HG02759 (cell line): ENCODE measurements around the gene RNF224.

ENCODE experiments used
- ATAC-seq: cut with Tn5 transposase; IDR thresholded peaks from one replicate; pipeline ENCODE4 v1.9.1; 2021; ENCODE audit warnings: mild to moderate bottlenecking, moderate library complexity; ENCODE audit not compliant: unreplicated experiment

The RNF224 gene

DNA sequence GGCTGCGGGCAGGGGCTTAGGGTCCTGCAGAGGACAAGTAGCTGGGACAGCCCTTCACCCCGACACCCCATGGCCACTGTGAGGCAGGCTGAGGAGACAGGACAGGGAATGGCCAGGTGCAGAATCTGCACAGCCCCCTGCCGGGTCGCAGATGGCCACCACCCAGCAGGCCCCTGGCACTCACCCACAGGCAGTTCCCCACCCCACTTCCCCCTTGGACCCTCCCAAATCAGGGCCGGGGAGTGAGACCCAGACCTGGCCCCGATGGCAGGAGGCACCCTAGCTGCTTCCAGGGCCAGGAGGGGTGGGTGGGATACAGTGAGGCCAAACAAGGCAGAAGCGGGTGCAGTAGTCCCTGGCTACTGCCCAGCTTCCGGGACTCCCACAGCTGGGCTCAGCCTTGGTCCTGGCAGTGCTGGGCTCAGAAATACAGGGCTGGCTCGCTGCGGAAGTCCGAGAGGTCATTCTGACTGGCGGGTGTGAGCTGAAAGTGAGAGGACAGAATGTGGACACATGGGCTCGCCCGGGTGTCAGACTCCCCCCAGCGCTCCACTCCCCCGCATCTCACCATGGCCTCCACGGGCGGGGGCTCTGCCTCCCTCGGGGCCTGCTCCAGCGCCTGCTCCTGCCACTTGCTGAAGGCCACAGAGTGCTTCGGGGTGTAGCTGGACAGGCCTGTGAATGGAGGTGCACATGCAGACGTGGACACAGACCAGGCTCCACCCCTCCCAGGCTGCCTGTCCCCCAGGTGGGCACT is 35.4 kb upstream of the RNF224 start:
- no peak for ATAC-seq

DNA sequence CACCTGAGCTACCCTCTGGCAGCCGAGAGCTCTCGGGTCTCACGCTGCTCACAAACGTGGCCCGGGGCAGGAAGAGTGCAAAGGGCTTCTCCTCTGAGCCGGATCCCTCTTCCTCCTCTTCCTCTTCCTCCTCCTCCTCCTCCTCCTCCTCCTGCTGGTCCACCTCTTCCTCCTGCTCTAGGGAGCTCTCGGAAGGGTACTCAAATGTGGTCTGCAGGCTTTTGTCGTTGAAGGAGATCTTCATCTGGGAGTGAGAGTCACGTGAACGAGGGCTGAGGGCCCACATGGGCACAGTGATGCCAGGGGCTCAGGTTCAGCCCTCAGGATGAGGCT is 34.9 kb upstream of the RNF224 start:
- ATAC-seq = no peak

DNA sequence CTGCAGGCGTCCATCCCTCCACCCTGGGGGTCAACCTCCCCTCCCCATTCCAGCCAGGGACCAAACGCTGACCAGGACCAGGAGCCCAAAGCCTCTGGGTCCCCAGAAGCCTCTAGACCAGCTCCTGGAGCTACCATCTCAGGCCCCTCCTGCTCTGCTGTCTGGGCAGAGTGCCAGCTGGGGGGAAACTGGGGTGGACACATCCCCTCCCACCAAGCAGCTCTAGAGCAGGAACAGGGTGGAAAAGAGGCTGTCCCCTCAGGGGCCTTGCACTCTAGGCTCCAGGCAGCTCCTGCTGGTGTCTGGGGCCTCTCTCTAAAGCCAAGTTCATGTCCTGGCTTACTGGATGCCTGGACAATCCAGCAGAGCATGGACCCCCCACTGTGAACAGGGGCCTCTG is 34.4 kb upstream of the RNF224 start:
- ATAC-seq = no peak

DNA sequence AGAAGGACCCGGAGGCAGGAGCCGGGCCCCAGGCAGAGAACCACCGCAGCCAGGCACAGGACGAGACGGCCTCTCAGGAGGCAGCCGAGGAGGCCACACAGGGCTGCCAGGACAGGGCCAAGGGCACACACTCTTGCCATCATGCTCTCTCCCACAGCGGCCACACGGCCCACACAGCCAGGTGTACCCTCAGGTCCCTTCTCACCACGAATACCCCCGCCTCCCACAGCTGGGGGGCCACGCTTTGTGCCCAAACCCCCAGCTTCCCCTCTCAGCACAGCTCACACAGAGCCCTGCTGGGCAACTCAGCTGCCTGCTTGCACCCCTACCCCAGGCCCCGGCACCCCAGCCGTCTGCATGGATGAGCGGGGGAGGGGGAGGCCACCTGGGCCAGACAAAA is 33.5 kb upstream of the RNF224 start:
- ATAC-seq = no peak

DNA sequence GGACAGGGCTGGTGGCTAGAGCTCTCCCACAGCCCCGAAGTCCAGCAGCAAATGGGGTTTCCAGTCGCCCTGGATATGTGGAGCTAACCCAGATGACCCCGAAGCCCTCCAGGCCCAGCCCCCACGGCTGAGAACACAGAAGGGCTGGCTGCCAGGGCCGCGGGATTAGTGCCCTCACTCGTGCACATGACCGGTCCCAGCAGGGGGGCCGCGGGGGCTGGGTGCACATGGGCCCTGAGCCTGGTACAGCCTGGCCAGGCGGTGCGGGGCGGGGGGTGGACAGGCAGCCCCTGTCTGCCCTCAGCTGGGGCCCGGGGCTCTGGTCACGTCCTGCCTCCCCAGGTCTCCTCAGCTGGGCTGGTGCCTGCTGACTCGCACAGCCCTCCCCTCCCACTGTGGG is 32.9 kb upstream of the RNF224 start:
- ATAC-seq = no peak

DNA sequence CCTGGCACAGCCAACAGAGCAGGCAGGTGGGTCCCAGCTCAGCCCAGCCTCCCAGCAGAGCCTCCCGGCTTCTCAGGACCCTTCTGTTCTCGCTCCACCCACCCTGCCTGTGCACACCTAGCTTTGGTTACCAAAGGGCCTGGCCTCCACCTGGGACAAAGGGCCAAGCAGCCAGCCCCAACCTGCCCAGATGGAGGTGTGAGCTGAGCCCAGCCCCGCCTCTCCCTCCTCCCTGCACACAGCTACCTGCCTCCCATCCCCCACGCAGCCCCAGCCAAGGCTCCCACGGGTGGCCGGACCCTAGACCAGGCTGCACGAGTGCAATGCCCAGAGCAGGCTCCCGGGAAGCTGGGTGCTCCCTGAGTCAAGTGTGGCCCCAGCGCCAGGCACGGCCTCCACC is 32.4 kb upstream of the RNF224 start:
- no peak for ATAC-seq

DNA sequence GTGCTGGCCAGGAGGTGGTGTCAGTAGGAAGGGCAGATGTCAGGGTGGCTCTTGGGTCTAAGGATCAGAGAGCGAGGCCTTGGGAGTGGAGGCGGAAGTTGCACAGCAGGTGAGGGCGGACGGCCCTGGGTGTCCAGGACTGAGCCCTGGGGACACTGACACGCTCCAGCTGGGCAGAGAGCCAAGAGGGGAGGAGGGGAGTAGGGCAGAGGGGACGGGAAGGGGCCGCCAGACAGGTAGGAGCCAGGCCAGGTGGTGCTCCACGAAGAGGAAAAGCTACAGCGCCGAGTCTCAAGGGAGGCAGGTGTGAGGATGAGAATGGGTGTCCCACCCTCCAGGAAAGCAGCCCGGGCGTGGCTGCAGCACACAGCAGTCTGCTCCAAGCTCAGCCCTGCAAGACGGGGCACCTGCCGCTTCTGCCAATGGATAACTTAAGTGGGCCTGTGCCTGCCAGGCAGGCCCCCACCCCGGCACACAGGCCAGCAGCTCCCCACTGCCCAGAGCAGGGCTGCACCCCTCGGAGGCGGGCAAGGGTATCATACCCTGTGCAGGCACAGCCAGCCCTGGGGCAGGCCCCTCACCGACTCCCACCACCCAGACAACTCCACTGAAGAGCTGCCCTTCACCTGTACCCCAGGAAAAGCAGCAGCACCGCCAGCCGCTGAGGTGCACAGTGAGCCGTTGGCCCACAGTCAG is 31.6 kb upstream of the RNF224 start:
- no peak for ATAC-seq

DNA sequence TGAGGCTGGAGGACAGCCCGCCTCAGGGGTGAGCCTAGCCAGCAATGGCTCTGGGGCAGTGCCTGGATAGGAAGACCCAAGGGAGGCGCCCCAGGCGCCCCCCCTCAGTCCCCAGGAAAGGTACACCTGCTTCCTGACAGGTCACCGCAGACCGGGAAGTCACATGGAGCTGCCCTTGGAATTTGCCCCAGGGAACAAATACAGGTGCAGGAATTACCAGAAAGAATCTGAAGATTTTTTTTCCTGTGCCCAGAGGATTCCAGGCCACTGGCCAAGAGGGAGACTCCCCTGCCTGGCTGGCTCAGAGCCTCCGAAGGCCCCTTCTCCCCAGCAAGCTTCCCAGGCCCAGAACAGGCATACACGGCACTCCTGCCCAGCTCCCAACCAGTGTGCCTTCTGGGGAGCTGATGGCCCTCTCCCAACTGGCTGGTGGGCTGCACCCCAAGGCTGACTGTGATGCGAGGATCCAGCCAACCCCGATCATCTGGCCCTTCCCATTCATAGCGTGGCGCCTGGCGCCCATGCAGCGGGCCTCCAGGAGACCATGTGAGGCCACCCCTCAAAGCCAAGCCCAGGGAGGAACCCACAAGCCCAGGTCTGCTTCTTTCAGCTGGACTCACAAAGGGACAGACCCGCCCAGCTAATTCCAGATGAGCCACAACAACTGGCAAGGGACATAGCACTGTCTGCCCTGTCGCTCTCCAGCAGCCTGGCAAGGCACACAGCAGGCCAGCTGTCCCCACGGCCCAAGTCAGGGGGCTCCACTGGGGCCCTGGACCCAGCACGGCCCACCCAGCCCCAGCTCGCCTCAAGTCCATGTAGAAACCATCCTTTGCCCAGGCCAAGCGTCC is 29.0 kb upstream of the RNF224 start:
- ATAC-seq = no peak

DNA sequence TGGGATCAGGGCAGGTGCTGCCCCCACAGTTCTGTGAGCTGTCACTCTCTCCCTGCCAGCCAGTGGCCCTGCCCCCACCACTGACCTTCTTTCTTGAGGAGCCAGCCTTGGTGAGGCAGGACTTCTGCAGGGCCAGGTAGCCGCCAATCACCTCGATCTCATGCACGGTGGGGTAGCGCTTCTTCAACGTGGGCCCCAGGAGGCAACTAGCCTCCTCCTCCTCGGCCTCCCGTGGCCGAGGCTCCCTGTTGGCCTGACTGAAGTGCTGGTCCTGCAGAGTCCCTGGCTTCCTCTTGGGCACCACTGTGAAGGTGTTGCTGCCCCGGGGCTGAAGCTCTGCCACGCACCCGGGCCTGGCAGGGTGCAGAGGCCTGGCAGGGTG is 28.4 kb upstream of the RNF224 start:
- ATAC-seq = no peak

DNA sequence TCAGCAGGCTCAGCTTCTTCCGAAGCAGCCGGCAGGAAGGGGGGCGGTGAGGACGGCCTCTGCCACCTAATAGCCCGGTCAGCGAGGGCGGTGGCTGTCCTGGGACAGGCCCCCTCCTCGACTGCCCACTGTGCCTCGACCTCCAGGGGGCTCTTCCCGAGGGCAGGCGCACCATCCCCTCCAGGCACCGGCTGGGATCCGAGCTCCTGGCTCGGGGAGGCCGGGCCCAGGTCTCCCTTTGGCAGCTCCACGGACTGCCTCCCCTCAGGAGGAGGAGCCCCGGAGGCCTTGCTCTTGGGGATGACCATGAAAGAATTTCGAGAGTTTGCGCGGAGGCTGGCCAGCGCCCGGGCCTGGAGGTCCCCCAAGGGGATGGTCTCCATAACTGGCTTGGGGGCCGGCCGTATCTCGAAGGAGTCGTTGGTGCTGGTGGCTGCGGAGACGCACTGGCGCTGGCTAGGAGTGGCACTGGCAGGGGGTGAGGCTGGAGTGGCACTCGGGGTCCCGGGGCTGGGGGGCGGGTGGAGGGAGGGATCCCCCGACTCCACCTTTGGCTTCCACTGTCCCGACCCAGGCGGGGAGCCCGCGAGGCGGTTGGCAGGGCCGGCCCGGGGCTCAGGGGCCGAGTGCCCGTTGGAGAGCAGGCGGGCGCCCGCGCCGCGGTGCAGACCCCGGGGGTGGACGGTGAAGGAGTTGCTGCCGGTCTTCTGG is 27.7 kb upstream of the RNF224 start:
- no peak for ATAC-seq

DNA sequence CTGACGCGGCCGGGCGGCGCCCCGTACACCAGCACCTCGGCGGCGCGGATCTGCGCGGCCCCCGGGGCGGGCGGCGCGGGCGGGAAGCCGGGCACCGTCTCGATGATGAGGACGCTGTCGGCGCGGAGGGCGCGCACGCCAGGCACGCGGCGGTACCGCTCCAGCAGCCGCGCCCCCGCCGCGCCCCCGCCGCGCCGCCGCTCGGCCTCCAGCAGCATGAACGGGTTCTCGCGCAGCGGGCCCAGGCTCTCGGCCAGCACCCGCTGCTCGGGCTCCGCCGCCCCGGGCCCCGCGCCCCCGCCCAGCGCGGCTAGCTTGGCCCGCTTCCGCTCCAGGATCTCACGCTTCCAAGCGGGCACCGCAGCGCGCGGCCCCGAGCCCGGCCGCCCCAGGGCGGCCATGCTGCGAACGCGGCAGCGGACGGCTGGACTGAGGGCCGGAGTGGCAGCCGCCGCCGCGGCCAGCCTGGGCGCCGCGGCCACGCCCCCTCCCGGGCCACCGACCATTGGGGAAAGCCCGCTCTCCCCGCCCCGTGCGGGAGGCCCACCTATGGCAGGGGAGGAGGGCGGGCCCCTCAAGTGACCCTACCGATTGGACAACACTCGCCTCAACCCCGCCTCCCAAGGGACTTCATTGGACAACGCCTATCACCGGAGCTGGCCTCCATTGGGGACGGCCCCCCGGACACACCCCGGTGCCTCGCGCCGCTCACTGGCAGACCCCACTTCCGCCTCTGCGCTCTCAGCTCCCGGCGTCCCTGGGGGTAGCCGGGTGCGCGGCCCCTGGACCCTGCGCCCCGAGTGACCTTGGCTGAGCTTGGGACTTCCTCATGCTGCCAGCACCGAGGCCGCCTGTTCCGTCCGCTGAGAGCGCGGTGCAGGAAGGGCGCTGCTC is 26.7 kb upstream of the RNF224 start, which contains the start of gene TPRN:
TSS of gene TPRN (minus strand) at position 431 of the 894 bp plus-strand sequence. CDS start at position 401, 30 bp downstream.
- ATAC-seq = peak; percentile 89

DNA sequence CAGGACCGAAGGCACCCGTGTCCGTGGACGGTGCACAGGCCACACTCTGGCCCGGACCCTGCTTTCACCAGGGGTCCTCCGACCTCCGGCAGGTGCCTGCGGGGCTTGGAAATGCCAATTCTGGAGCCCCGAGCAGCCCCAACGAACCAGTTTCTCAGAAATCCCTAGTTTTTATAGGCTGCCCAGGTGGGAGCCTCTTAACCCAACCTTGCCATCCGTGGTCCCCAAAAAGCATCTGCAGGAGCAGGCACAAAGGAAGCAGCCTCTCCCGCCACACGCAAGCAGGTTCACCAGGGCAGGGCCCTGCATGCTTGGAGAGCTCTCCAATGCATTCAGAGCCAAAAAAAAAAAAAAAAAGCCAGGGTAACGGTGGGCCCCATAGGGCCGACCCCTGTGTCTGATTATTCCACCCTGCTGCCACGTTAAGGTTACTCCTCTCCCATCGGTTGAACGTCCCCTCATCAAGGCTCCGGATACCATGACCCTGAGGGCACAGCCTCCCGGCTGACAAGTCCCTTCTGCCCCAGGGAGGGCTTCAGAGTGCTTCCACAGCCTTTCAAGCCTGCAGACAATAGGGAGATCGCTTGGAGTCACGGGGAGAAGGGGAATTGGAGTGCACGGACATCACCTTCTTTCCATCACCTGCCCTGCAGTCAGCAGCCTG is 26.0 kb upstream of the RNF224 start:
- no peak for ATAC-seq

DNA sequence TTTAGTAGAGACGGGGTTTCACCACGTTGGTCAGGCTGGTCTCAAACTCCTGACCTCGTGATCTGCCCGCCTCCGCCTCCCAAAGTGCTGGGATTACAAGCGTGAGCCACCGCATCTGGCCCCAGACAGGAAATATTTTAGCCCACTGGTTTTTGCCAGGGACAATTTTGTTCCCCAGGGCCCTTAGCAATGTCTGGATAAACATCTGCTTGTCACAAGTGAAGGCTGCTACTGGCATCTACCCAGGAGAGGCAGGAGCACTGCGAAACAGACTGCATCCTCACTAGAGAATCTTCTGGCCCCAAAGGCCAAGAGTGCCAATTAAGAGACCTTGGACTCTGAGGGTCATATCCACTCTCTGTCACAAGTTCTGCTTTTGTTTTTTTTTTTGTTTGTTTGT is 24.3 kb upstream of the RNF224 start:
- ATAC-seq = no peak

DNA sequence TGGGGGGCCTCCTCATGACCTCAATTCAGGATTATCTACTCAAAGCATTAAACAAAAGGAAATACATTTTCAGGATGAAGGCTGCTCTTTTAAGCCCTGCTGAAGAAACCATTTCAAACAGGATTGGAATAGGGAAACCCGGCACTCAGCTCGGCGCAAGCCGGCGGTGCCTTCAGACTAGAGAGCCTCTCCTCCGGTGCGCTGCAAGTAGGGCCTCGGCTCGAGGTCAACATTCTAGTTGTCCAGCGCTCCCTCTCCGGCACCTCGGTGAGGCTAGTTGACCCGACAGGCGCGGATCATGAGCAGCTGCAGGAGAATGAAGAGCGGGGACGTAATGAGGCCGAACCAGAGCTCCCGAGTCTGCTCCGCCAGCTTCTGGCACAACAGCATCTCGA is 22.6 kb upstream of the RNF224 start:
- ATAC-seq = no peak

DNA sequence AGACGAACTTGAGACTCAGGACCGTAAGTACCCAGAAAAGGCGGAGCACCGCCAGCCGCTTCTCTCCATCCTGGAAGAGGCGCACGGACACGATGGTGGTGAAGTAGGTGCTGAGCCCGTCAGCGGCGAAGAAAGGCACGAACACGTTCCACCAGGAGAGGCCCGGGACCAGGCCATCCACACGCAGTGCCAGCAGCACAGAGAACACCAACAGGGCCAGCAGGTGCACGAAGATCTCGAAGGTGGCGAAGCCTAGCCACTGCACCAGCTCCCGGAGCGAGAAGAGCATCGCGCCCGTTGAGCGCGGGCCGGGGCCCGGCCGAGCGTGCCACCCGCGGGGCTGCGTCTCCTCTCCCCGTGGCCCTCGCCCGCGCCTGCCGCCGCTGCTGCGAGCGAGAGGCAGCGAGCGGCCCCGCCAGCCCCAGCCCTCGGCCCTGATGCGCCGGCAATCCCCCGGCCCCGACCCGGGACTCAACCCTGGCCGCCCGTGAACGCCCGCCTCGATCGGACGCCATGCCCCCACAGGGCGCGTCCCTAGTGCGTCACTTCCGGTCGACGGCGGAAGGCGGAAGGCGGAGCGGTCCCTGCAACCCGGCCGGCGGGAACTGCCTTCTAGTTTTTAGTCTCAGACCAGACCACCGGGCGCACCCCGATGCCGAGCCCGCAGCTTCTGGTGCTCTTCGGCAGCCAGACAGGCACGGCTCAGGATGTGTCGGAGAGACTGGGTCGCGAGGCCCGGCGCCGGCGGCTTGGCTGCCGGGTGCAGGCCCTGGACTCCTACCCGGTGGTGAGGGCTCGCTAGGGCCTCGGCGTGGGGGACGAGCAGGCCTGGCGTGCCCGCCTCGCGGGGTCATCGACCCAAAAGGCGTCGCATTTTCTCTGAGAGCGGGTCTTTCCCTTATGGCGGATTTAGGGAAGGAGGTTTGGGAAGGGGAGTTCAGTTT is 21.9 kb upstream of the RNF224 start, which contains the start of the genes NDOR1 and TMEM203:
TSS of gene NDOR1 (plus strand) at position 575 of the 944 bp plus-strand sequence. CDS start at position 653, 78 bp downstream.
TSS of gene TMEM203 (minus strand) at position 523 of the 944 bp plus-strand sequence. CDS start at position 289, 234 bp downstream.
- peak; percentile 50 for ATAC-seq

DNA sequence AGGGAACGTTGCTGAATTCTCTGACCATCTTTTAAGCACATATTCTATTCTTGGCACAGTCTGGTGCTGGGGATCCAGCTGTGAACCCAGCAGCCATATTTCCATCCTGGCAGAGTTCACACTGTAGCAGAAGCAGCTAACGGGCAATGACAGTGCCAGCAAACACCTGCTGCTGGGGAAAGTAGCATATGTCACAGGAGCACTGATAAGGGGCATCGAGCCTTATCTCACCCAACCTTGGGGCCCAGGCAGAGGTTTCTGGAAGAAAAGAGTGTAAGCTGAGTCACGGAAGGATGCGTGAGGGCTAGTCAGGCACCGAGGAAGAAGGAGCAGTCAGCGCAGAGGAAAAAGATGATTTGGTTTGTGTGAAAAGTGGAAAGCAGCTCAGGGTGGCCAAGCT is 20.7 kb upstream of the RNF224 start:
- ATAC-seq = no peak

DNA sequence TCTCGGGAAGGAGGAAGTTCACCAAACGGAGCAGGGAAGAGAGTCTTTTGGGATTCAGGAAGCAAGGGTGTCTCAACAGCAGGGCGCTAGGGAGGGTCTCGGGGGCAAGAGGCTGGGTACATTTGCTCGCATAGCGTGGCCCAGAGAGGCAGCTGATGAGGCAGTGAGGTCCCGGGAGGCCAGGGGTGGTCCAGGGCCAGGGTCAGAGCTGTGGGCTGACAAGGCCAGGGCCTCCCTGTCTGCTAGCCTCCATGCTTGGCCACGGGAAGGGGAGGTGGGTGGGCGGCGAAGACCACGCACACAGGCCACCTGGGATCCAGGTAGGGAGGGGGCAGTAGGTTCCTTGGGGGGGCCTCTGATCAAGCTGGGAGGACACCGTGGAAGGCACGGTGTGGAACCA is 15.8 kb upstream of the RNF224 start:
- ATAC-seq = no peak

DNA sequence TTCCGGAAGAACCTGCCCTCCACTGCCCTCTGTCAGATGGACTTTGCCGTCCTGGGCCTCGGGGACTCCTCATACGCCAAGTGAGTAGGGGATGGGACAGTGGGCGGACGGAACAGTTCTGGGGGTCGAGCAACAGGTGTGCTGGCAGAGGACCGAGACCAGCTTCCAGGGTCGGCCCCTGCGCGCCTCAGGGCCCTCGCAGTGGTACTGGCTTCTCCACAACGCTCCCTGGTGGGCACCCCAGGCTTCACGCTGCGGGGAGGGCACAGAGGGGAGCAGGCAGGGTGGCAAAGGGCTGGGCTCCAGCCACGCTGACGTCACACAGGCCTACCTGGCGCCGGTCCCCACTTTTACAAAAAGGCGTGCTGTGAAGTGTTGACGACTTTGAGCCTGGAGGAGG is 14.8 kb upstream of the RNF224 start:
- no peak for ATAC-seq
